ENCODE data around the gene NAGA. TPM values are rescaled to one million over a fixed set of nuclear protein-coding genes. Genes with fewer than 3 reads are reported as not detected.
A peak's percentile ranks its signal among the peaks of the same experiment; 100 is the strongest.
"Not testable (repeated sequence)": the region's sequence is repeated elsewhere in the genome, so short reads cannot be mapped to it uniquely, and the experiment has no call there.

The NAGA gene
- polyA plus RNA-seq (2013, experiment 1 of 2) = 22.4 TPM
- polyA plus RNA-seq (2013, experiment 2 of 2) = 22.4 TPM

DNA sequence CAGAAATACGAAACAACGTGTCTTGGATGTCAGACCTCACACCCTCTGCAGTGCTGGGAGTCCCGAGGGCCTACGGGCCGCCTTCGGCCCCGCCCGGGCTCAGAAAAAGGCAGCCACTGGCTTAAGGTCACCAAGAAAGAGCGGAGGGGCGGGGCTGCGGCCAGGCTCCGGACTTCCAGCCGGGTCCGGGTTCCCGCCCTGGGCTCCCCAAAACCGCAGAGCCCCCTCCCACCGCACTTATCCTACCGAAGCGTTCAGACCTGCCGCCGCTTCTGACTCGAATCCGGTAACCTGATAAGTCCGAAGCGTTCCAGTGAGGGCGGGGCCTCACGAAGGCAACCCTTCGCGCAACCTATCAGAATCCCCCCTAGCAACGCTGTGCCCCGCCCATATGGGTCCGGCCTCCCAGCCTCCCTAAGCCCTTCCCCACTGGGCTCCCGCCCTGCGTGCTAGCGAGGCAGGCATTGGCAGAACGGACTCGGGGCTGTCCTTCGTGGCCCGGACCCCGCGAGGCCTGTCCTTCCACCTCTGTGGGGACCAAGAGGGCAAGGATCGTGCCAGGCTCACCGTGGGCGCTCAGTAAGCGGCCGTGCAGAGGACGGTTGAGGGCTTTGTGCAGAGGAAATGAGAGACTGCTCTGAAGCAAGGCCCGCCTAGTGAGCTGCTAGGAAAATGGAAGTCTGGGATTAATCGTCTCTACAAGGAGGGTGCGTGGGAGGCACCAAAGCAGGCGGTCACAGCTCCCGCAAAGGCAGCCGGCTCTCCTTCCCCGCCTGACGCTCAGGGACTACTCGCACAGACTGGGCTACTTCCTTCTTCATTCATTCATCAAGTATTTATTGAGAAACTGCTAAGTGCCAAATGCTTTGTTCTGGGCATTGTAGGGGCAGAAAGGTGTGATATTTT is at the start of gene NAGA:
NAGA (minus strand) TSS at position 296 of the 906 bp plus-strand sequence. CDS start 515 bp downstream, outside the sequence.
- Histone ChIP-seq H3K36me3 (ENCODE audit: control insufficient read depth in 1 of 2, insufficient read depth in 2 of 2, low read depth in 1 of 2, low read length in 2 of 2) (peaks cover 26 to 28% of the 10 kb centered on the region in 2 experiments), H3K4me2 (ENCODE audit: low read length, poor library complexity, severe bottlenecking) (peak within 1 kb of the TSS; percentile 89), H2AFZ (ENCODE audit: low read depth, low read length) (peak within 1 kb of the TSS; percentile 64), H3K4ac (ENCODE audit: low read depth in 1 of 2, low read length in 2 of 2) (peak within 1 kb of the TSS; percentile 86 to 96), H3K4me3 (ENCODE audit: insufficient read depth in 1 of 2, low read depth in 1 of 2, low read length in 2 of 2) (peak within 1 kb of the TSS; percentile 59 to 79), H3K18ac (ENCODE audit: low read depth in 1 of 2, low read length in 2 of 2) (peak within 1 kb of the TSS; percentile 78 to 88), H2BK5ac (ENCODE audit: low read depth, low read length, poor library complexity, severe bottlenecking) (peak within 1 kb of the TSS; percentile 12), H2BK15ac (ENCODE audit: low read depth, poor library complexity, severe bottlenecking) (peak within 1 kb of the TSS; percentile 55), H3K27me3 (ENCODE audit: control insufficient read depth in 1 of 2, insufficient read depth in 1 of 2, low read length in 2 of 2) (no peaks in the 10 kb centered on the region), H3K14ac (ENCODE audit: low read length in 2 of 2) (peak within 1 kb of the TSS in 1 of 2 experiments; percentile 37), H3K23ac (ENCODE audit: low read length in 2 of 2) (peak within 1 kb of the TSS in 1 of 2 experiments; percentile 50), H3K9ac (ENCODE audit: low read length) (peak within 1 kb of the TSS; percentile 79), H4K91ac (ENCODE audit: low read length) (peak within 1 kb of the TSS; percentile 25), H2BK120ac (ENCODE audit: low read depth, low read length) (no peak within 1 kb of the TSS), H3K27ac (ENCODE audit: low read length, poor library complexity, severe bottlenecking) (peak within 1 kb of the TSS; percentile 46), H4K8ac (ENCODE audit: low read length) (peak within 1 kb of the TSS; percentile 92), H3K9me3 (ENCODE audit: control insufficient read depth, low read length) (no peaks in the 10 kb centered on the region), H2BK12ac (ENCODE audit: low read length in 2 of 2) (peak within 1 kb of the TSS in 1 of 2 experiments; percentile 55), H3K79me1 (replicated peaks; ENCODE audit: low read length, poor library complexity, severe bottlenecking) (peaks cover 6% of the 10 kb centered on the region), H2AK5ac (ENCODE audit: low read length, severe bottlenecking) (no peak within 1 kb of the TSS), H3K4me1 (ENCODE audit: control insufficient read depth, insufficient read depth, low read depth, low read length) (peaks cover 14% of the 10 kb centered on the region)
- DNase-seq = peak; percentile 98
- WGBS = 1% methylated on average over 50 of the region's 56 CpGs

- H3K14ac ChIP-seq (ENCODE audit: low read length in 2 of 2) = no peak overlapping the region
- H3K79me1 ChIP-seq (replicated peaks; ENCODE audit: low read length, poor library complexity, severe bottlenecking) = peaks cover 4% of the 10 kb centered on the region
- no peak overlapping the region for H4K8ac ChIP-seq (ENCODE audit: low read length)
- WGBS = 76% methylated on average over 3 of the region's 4 CpGs
- H3K27ac ChIP-seq (ENCODE audit: low read length, poor library complexity, severe bottlenecking) = no peak overlapping the region
- H3K4me3 ChIP-seq (ENCODE audit: insufficient read depth in 1 of 2, low read depth in 1 of 2, low read length in 2 of 2) = no peak overlapping the region
- no peak overlapping the region for H2AFZ ChIP-seq (ENCODE audit: low read depth, low read length)
- H4K91ac ChIP-seq (ENCODE audit: low read length) = no peak overlapping the region
- no peak overlapping the region for H2BK15ac ChIP-seq (ENCODE audit: low read depth, poor library complexity, severe bottlenecking)
- H3K4me1 ChIP-seq (ENCODE audit: control insufficient read depth, insufficient read depth, low read depth, low read length) = no peaks in the 10 kb centered on the region
- H3K4me2 ChIP-seq (ENCODE audit: low read length, poor library complexity, severe bottlenecking) = no peak overlapping the region
- no peak overlapping the region for H2AK5ac ChIP-seq (ENCODE audit: low read length, severe bottlenecking)
- H2BK5ac ChIP-seq (ENCODE audit: low read depth, low read length, poor library complexity, severe bottlenecking) = no peak overlapping the region
- DNase-seq = peak; percentile 52
- H2BK12ac ChIP-seq (ENCODE audit: low read length in 2 of 2) = no peak overlapping the region
- no peak overlapping the region for H3K23ac ChIP-seq (ENCODE audit: low read length in 2 of 2)
- no peaks in the 10 kb centered on the region for H3K27me3 ChIP-seq (ENCODE audit: control insufficient read depth in 1 of 2, insufficient read depth in 1 of 2, low read length in 2 of 2)
- H3K9ac ChIP-seq (ENCODE audit: low read length) = no peak overlapping the region
- no peak overlapping the region for H3K4ac ChIP-seq (ENCODE audit: low read depth in 1 of 2, low read length in 2 of 2)
- no peak overlapping the region for H2BK120ac ChIP-seq (ENCODE audit: low read depth, low read length)
- H3K9me3 ChIP-seq (ENCODE audit: control insufficient read depth, low read length) = peaks cover 14% of the 10 kb centered on the region
- no peaks in the 10 kb centered on the region for H3K36me3 ChIP-seq (ENCODE audit: control insufficient read depth in 1 of 2, insufficient read depth in 2 of 2, low read depth in 1 of 2, low read length in 2 of 2)
- H3K18ac ChIP-seq (ENCODE audit: low read depth in 1 of 2, low read length in 2 of 2) = no peak overlapping the region
These were observed 46.3 kb upstream of the NAGA start for GRCh38 chr22:42116848-42117424.

DNA sequence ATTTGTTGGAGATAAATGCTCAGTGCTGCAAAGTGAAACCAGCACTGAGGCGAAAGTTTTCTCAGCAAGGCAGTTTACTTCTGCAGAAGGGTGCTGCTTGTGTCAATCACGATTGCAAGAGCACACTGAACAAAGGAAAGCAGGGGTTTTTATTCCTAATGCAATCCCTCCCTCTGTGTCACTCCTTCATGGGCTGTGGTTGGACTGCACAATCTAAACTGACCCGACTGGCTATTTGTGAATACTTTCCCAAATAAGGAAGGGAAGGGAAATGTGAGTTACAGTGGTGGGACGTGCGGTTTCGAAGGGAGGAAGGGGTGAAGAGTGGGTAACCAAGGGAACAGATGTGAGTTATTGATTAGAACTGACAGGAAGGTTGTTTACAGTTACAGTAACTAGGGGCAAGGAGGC is 44.8 kb upstream of the NAGA start:
- not testable (repeated sequence) for H3K4ac ChIP-seq (ENCODE audit: low read depth in 1 of 2, low read length in 2 of 2); H4K8ac ChIP-seq (ENCODE audit: low read length); H3K79me1 ChIP-seq (replicated peaks; ENCODE audit: low read length, poor library complexity, severe bottlenecking); H3K23ac ChIP-seq (ENCODE audit: low read length in 2 of 2); H2BK15ac ChIP-seq (ENCODE audit: low read depth, poor library complexity, severe bottlenecking); H3K4me3 ChIP-seq (ENCODE audit: insufficient read depth in 1 of 2, low read depth in 1 of 2, low read length in 2 of 2); H3K4me2 ChIP-seq (ENCODE audit: low read length, poor library complexity, severe bottlenecking); H3K4me1 ChIP-seq (ENCODE audit: control insufficient read depth, insufficient read depth, low read depth, low read length); H3K9ac ChIP-seq (ENCODE audit: low read length); H3K14ac ChIP-seq (ENCODE audit: low read length in 2 of 2); H3K27me3 ChIP-seq (ENCODE audit: control insufficient read depth in 1 of 2, insufficient read depth in 1 of 2, low read length in 2 of 2); H3K27ac ChIP-seq (ENCODE audit: low read length, poor library complexity, severe bottlenecking); H2BK5ac ChIP-seq (ENCODE audit: low read depth, low read length, poor library complexity, severe bottlenecking); H2BK120ac ChIP-seq (ENCODE audit: low read depth, low read length); H2BK12ac ChIP-seq (ENCODE audit: low read length in 2 of 2); H2AFZ ChIP-seq (ENCODE audit: low read depth, low read length); H3K36me3 ChIP-seq (ENCODE audit: control insufficient read depth in 1 of 2, insufficient read depth in 2 of 2, low read depth in 1 of 2, low read length in 2 of 2); H2AK5ac ChIP-seq (ENCODE audit: low read length, severe bottlenecking); H4K91ac ChIP-seq (ENCODE audit: low read length); DNase-seq; H3K18ac ChIP-seq (ENCODE audit: low read depth in 1 of 2, low read length in 2 of 2)
- peaks cover 14% of the 10 kb centered on the region for H3K9me3 ChIP-seq (ENCODE audit: control insufficient read depth, low read length)
- 86% methylated on average over 6 of the region's 6 CpGs for WGBS

DNA sequence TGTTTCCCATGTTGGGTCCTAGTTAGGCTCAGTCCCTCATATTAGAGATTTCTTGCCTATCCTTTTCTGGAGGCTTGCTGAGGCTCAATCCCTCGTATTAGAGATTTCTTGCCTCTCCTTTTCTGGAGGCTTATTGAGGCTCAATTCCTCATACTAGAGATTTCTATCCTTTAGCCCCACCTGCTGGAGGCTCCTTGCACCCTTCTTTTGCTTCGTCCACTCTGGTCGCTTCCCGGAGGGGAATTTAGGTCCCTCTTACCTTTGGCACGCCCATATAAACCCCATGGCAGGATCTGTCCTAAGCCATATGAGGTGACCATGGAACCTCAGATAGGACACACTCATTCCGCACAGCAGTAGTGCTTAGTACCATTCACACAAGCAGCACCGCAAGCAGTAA is 44.1 kb upstream of the NAGA start:
- H3K36me3 ChIP-seq (ENCODE audit: control insufficient read depth in 1 of 2, insufficient read depth in 2 of 2, low read depth in 1 of 2, low read length in 2 of 2) = no peaks in the 10 kb centered on the region
- WGBS = 71% methylated on average over 7 of the region's 7 CpGs
- peak; percentile 41 for DNase-seq

More for the DNA sequence above, 44.1 kb upstream of the NAGA start:
- Histone ChIP-seq H2BK120ac (ENCODE audit: low read depth, low read length) (no peak overlapping the region), H3K9ac (ENCODE audit: low read length) (no peak overlapping the region), H3K9me3 (ENCODE audit: control insufficient read depth, low read length) (peaks cover 14% of the 10 kb centered on the region), H2AK5ac (ENCODE audit: low read length, severe bottlenecking) (no peak overlapping the region), H4K8ac (ENCODE audit: low read length) (no peak overlapping the region), H3K14ac (ENCODE audit: low read length in 2 of 2) (no peak overlapping the region), H3K27ac (ENCODE audit: low read length, poor library complexity, severe bottlenecking) (no peak overlapping the region), H3K79me1 (replicated peaks; ENCODE audit: low read length, poor library complexity, severe bottlenecking) (peaks cover 4% of the 10 kb centered on the region), H2AFZ (ENCODE audit: low read depth, low read length) (no peak overlapping the region), H3K18ac (ENCODE audit: low read depth in 1 of 2, low read length in 2 of 2) (no peak overlapping the region), H3K4ac (ENCODE audit: low read depth in 1 of 2, low read length in 2 of 2) (no peak overlapping the region), H2BK15ac (ENCODE audit: low read depth, poor library complexity, severe bottlenecking) (no peak overlapping the region), H3K4me2 (ENCODE audit: low read length, poor library complexity, severe bottlenecking) (no peak overlapping the region), H2BK12ac (ENCODE audit: low read length in 2 of 2) (no peak overlapping the region), H2BK5ac (ENCODE audit: low read depth, low read length, poor library complexity, severe bottlenecking) (no peak overlapping the region), H4K91ac (ENCODE audit: low read length) (no peak overlapping the region), H3K4me1 (ENCODE audit: control insufficient read depth, insufficient read depth, low read depth, low read length) (no peaks in the 10 kb centered on the region), H3K4me3 (ENCODE audit: insufficient read depth in 1 of 2, low read depth in 1 of 2, low read length in 2 of 2) (no peak overlapping the region), H3K23ac (ENCODE audit: low read length in 2 of 2) (no peak overlapping the region), H3K27me3 (ENCODE audit: control insufficient read depth in 1 of 2, insufficient read depth in 1 of 2, low read length in 2 of 2) (no peaks in the 10 kb centered on the region)

All from mesenchymal stem cell (in vitro differentiated cells and primary cell).